CD4-positive, alpha-beta T cell treated with Interleukin-12 subunit alpha and Interleukin-12 subunit beta, for 1 hour (primary cell): ENCODE results near the gene TMEM259.

Experiments
- DNase-seq: peaks from one replicate; pipeline ENCODE4 v3.0.0-alpha.2; 2020

TMEM259 gene

DNA sequence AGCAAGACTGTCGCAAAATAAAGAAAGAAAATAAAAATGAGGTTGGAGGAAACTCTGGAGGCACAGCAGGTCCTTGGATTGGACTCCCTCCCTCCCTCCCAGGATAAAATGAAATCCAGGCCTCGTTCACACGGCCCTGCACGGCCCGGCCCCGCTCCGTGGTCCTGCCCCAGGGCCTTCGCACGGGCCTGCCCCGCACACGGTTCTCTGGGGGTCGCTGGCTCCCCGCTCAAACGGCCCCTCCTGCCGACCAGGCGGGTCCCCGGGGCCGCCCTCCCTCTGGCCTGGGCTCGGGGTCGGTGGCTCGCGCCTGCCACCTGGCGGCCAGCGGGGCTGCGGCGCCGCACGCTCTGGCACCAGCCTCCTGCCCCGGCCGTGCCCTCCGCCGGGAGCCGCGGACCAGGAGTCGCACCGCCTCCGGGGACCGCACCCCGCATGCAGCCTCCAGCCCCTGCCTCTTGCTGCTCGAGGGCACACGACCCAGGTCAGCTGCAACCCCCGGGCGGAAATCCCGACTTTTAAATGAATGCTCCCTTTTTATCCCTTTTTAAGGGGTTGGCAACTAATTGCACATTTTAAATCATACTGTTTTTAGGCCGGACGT, 38.3 kb downstream of the TMEM259 start:
- peak; percentile 80 for DNase-seq

DNA sequence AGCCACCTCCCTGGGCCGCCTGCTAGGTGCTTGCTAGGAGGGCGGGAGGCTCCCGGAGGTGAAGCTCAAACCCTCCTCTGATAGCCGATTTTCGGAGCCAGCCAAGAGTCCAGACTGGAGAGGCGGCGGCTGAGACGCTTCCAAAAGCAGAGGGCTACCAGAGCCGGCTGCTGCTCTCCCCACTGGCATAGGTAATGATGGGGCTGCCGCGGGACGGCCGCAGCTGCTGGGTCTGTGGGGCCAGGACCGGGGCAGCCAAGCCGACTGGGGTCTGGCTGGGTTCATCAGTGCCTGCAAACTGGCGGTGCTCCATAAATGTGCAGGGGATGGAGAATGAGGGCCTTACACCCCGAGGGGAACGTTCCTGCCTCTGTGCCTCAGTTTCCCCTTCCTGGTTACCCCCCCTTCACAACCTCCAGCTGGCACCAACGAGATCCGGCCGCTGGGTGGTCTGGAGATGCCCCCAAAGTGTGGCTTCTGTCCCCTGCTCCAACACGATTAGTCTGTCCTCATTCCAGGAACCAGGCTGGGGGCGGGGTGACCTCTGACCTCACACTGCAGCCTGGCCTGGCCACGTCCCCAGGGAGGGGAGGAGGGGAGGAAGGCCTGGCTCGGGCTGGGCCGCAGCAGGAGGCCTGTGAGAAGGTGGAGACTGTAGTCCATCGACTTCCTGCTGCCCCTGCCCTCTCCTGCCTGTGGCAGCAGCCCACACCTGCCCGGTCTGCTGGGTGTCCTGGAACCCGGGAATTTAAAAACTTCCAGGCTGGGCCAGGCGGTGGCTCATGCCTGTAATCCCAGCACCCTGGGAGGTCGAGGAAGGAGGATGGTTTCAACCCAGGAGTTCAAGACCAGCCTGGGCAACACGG, 40.6 kb downstream of the TMEM259 start:
- DNase-seq = no peak

DNA sequence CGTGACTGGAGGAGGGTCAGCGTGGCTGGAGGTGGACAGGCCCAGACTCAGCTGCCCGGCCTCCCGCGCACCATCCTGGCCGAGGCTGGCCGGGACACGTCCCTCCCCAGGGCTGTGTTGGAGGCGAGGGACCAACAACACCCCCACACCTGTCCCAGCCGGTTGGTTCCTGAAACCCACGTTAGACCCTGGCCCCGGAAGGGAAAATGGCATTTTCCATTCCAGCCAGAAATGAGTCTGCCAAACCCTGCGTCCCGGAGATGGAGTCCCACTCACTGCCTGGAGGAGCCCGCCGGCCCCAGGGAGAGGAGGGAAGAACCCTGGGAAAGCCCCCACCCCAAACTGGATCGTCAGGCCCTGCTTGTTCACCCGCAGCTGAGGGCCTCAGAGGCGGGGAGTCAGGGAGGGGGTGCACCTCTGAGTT, 41.6 kb downstream of the TMEM259 start:
- no peak for DNase-seq

DNA sequence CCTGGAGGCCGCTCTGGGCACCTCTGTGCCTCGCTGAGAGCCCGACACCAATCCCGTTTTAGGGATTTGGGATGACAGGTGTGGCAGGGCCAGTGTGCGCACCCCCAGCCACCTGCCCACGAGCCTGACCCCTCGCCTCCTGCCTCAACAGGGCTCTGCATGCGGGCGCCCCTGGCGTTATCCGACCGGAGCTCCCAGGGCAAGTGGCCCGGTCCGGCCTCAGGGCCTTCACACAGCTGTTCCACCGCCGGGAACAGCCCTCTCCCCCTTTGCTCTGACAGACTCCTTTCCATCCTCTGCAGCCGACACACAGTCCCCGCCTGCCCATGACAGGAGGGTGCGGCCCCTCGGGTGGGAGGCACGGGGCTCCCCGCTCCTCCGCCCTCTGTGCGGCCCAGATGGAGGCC, 43.9 kb downstream of the TMEM259 start:
- no peak for DNase-seq

DNA sequence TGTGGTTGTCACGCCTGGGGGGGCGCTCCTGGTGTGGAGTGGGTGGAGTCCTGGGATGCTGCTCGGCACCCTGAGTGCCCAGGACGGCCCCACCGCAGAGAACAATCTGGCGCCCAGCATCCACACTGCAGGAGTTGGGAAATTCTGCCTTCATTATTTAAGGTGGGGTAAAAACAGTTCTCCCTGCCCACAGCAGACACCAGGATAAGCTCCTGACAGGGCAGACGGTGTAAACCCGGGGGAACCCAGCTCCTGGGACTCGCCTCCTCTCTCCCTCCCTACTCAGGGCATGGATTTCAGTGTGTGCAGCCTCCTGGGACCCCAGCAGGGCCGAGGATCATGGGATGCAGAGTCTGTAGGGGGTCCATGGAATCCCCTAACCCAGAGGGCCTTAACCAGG, 44.4 kb downstream of the TMEM259 start:
- DNase-seq = no peak

DNA sequence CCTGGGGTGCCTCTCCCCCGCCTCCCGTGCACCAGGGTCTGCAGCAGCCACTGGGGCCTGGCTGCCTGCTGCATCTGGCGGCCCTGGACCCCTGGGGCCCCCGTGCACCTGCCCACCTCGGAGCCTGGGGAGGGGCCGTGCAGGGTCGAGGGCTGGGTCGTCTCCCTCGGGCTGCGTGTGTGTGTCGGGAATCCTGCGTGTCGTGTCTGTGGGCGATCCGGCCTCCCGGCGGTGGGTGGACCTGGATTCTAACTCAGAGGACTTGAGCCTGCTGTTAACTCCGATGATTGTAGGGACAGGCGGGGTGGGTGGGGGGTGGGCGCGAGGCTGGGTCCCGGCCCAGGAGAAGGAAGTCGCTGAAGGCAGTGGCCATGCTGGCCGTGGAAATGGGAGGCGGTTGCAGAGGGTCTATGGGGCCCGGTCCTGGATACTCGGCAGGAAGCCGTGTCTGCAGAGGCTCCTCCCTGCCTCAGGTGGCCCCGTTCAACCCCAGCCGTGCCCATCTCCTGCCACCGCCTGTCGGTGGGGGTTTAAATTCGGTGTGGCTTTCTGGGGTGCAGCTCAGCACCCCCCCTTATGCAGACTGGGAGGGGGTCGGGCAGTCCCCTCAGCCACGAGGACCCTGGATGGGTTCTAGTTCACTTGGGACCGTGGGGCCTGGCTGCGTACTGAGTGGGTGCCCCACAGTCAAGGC, 46.2 kb downstream of the TMEM259 start:
- no peak for DNase-seq

DNA sequence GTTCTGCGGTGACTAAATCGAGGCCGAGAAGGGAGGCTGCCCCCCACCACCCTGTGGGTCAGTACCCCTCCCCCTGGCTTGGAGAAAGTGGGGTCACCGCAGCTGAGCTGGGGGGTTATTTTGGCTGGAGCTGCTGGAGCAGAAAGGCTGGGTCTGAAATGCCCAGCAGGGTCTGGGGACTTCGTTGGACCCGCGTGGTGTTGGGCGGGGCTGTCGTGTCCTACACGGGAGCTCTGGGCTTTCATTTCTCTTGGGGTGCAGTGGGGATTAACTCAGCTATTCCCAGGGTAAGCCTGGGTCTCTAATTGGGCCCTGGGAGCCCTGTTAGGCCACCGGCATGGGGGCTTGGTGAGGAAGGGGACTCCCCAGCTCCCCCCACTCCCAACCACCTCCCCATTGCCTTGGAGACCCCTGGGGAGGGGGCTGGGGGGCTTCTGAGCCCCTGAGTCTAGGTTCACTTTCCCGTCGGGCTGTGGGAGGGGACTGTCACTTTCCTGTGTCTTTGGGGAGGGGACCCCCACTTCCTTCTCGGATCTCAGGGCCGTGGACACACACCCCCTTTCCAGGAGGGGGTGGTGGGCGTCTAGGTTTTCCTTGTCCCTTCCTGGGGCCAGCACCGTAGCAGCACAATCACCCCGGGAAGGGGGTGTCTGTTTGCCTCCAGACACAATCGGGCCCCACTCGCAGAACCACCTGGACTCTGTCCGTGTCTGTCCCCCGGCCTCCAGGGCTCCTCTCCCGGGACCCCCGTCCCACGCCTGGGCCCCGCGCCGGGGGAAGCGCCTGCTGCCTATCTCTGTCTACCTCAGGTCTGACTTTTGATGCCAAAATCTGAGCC, 47.0 kb downstream of the TMEM259 start:
- DNase-seq = no peak

DNA sequence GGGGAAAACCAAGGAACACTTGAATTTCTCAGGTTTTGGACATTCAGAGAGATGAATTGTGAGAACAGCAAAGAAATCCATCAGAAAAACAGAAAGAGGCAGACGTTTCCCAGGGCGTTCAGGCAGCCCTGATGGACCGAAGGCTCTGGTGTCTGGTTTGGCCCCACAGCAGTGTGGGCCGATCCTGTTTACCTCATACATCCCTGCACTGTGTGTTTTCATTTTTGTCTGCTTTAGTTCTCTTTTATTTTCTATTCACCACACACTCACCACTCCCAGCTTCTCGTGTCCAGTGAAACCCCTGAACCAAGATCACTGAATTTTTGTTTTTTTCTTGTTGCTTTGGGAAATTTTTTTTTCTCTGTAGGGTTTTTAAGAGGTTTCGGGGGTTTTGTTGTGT, 48.6 kb downstream of the TMEM259 start:
- no peak for DNase-seq

DNA sequence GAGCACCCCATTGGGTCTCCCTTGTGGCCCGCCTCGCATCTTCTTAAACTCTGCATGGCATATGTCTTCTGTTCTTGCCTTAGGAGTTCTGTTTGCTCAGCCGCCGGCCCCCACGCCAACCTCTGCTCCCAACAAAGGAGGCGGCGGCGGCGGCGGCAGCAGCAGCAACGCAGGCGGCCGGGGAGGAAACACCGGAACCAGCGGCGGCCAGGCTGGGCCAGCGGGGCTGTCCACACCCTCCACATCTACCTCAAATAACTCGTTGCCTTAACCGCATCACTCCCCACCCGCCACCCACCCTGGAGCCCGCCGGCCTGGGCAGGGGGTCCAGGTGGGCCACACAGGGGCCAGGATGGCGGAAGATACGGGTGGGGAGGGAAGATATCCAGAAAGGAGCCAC, 49.1 kb downstream of the TMEM259 start:
- no peak for DNase-seq

DNA sequence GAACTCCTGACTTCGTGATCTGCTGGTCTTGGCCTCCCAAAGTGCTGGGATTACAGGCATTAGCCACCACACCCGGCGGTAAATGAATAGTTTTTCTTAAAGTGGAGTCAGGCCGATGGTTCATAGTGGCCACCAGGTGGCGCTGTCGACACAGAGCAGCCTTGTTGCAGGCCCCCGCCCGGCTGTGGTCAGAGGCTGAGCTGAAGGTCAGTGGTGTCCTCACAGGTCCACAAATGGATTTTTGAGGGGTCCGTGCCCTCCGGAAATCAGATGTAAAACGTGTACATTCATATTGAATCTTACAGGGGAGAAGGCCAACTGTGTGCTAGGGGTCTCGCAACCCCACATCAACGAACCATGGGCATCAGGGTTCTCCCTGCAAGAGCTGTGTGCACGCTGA, 50.2 kb downstream of the TMEM259 start:
- DNase-seq = no peak

DNA sequence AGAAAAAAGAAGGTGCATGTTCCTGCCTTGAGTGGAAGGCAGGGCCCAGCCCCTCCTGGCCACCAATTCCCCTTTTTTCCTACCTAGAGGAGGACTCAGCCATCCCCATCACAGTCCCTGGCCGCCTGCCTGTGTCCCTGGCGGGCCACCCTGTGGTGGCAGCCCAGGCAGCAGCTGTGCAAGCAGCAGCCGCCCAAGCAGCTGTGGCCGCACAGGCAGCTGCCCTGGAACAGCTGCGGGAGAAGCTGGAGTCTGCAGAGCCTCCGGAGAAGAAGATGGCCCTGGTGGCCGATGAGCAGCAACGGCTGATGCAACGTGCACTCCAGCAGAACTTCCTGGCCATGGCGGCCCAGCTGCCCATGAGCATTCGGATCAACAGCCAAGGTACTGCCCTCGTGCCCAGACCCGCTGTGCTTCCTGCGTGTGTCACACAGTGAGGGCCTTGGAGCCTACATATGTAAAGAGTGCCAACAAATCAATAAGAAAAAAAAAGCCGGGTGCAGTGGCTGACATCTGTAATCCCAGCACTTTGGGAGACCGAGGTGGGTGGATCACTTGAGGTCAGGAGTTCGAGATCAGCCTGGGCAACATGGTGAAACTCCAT, 54.3 kb downstream of the TMEM259 start:
- no peak for DNase-seq

DNA sequence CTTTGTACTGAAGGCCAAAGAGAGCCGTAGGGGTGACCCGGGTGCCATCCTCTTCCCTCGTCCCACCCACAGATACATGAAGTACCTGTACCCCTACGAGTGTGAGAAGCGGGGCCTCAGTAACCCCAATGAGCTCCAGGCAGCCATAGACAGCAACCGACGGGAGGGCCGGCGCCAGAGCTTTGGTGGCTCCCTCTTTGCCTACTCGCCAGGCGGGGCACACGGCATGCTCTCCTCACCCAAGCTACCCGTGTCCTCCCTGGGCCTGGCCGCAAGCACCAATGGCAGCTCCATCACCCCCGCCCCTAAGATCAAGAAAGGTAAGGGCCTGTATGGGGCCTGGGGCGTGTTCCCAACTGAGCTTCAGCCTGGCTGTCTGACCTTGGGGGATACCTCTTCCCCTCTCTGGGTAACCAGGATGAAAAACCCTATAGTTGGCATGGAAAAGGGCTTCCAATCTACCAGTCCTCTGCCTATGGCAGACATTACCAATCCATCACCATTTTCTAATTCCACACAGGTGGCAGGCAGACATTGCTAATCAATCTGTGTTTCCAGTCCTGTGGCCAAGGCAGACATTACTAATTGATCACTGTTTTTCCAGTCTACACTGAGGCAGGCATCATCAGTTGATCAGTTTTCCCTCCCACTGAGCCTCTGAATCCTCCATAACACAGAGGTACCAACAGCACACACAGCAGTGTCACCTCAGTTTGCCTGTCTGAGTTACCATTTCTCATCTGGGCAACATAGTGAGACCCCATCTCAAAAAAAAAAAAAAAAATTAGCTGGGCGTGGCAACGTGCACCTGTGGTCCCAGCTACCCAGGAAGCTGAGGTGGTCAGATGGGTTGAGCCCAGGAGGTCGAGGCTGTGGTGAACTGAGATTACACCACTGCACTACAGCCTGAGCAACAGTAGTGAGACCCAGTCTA, 55.9 kb downstream of the TMEM259 start:
- no peak for DNase-seq

DNA sequence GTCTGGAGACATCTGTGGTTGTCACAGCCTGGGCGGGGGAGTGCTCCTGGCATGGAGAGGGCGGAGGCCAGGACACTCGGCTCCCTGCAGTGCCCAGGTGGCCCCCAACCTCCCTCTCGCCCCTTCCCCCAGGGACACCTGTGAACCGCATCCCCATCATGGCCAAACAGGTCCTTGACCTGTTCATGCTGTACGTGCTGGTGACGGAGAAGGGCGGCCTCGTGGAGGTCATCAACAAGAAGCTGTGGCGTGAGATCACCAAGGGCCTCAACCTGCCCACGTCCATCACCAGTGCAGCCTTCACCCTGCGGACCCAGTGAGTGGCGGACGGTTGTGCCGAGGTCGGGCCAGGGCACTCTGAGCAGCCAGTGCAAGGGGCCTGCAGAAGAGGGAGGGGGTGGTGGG, 56.8 kb downstream of the TMEM259 start:
- DNase-seq = no peak

DNA sequence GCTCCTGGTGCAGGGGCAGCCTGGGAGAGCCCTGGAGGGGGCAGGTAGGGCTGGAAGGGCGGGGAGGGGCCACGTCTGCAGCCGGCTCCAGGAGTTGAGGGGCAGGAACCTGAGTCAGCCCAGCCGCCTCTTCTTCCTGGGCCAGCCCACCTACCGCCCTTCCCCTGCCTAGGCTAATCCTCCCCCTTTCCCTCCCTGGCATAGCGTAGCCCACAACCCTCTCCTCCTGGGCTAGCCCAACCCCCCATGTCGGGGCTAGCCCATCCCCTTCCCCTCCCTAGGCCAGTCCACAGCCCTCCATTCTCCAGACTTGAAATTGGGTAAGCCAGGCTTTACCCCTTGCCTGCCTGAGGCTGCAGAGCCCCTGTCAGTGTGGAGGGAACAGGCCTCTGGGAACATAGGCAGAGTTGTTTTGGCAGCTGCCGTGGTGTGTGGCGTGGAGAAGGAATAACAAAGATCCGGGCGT, 57.4 kb downstream of the TMEM259 start:
- DNase-seq = no peak

DNA sequence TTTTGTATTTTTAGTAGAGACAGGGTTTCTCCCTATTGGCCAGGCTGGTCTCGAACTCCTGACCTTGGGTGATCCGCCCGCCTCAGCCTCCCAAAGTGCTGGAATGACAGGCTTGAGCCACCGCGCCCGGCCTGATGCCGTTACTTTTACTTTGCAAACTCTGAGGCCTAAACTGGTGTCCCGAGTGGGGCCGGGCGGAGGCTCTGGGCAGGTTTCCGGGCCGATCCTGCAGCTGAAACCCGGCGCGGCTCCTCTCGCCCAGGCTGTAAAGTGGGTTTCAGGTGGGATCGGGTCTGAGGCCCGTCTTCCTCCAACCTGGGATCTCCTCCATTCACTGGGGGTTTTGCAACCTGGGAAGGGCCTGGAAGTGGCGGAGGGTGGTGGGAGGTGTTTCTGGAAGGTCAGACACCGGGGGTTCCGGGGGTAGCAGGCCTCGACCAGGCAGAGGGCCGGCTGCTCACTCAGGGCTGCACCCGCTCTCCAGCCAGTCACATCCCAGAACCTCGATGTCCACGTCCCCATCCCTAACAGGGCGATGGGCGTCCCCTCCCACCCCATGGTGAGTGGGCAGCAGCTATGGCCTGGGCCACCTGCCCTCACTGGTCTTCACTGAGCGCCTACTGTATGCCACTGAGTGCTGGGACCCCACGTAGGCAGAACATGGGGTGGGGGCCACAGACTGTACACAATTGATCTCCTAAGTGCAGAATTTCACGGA, 58.1 kb downstream of the TMEM259 start:
- no peak for DNase-seq

DNA sequence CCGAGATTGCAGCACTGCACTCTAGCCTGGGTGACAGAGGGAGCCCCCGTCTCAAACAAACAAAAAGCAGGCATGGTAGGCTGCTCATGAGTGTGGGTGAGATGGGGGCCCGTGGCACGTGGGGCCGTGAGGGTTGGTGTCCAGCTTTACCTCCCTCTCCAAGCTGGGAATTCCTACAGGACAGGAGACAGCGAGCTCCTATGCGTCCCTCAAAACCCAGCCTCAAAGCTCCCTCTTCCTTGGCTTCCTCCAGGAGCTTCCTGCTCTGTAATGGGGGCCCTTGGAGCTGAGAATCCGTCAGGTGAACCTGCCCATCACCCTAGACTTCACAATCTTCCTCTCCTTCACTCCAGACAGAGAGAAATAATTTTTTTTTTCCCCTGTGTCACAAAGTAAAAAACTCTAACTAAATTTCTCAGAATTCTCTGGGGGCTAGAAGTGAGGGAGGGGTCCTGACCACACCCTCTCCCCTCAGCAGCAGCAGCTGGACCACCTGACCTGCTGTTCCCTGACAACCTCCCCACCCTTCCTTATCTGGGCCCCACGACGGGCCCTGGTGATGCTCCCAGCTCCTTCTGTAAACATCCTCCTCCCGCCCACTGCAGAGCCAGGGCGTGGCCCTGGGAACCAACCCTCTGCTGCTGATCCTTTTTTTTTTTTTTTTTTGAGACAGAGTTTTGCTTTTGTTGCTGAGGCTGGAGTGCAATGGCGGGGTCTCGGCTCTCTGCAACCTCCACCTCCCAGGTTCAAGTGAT, 58.9 kb downstream of the TMEM259 start:
- no peak for DNase-seq

DNA sequence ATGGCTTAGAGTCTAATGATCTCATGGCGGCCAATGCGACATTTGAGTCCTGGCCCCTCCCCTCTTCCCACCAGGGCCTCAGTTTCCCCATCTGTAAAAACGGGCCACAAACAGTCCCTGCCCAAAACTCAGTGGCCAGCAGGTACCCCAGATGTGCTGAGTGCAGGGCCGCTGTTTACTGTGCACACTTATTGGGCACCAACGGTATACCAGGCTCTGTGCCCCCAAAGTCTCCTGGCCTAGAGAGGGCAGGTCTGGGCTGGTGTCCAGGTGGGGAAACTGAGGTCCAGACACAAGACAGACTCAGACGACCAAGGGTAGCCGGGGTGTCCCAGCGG, 60.4 kb downstream of the TMEM259 start:
- no peak for DNase-seq

DNA sequence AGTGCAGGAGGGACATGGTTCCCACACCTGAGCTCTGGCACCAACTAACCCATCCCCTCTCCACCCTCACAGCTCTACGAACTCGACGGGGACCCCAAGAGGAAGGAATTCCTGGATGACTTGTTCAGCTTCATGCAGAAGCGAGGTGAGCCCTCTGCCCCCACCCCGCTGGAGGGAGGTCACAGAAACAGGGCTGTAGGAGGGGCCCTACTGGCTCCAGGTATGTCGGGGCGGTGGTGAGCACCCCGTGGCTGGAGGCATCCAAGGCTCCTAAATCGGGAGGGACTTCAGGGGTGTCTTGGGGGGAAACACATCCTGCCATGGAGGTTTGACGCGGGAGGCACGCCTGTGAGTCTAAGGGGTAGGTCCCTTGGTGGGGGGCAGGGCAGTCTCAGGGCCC, 60.9 kb downstream of the TMEM259 start:
- no peak for DNase-seq
